GM23338 (cell line): Measurements from ENCODE around the gene ACOX1. TPM values are rescaled to one million over a fixed set of nuclear protein-coding genes. Genes with fewer than 3 reads are reported as not detected.

Experiments used
- ATAC-seq: fragments of 200-7000 bp; cut with Tn5 transposase; 3 replicates; pipeline ENCODE4 v1.9.1; 2020
- DNase-seq: peaks from one replicate; pipeline ENCODE4 v3.0.0-alpha.2; 2015; ENCODE audit warnings: low spot score
- H2AFZ ChIP-seq: fragments of 200-600 bp; sonication (generic); 2 replicates; pipeline ENCODE4 v1.8.0; 2016; ENCODE audit warnings: antibody characterized with exemption, mild to moderate bottlenecking, moderate library complexity
- H3F3A ChIP-seq: fragments of 200-600 bp; sonication (generic); replicated peaks from 2 replicates; pipeline ENCODE4 v1.8.0; 2017; ENCODE audit warnings: antibody characterized with exemption, mixed run types, low read depth
- H3K27ac ChIP-seq: fragments of 200-600 bp; sonication (generic); 2 replicates; pipeline ENCODE4 v1.6.1; 2016; ENCODE audit warnings: low read depth
- H3K27me3 ChIP-seq: fragments of 200-600 bp; sonication (generic); 2 replicates; pipeline ENCODE4 v1.8.0; 2016; ENCODE audit warnings: mild to moderate bottlenecking, mixed run types, moderate library complexity; ENCODE audit not compliant: insufficient read depth
- H3K36me3 ChIP-seq: fragments of 200-600 bp; sonication (generic); 2 replicates; pipeline ENCODE4 v1.8.0; 2016; ENCODE audit warnings: mild to moderate bottlenecking; ENCODE audit not compliant: insufficient read depth
- H3K4me1 ChIP-seq: fragments of 200-600 bp; sonication (generic); 2 replicates; pipeline ENCODE4 v1.8.0; 2016; ENCODE audit warnings: mild to moderate bottlenecking, moderate library complexity; ENCODE audit not compliant: insufficient read depth
- H3K4me2 ChIP-seq: fragments of 200-600 bp; sonication (generic); 2 replicates; pipeline ENCODE4 v1.7.1; 2017; ENCODE audit warnings: mixed run types
- H3K4me3 ChIP-seq: fragments of 200-600 bp; sonication (generic); 2 replicates; pipeline ENCODE4 v1.6.1; 2016; ENCODE audit warnings: mixed run types
- H3K79me2 ChIP-seq: fragments of 200-600 bp; sonication (generic); replicated peaks from 2 replicates; pipeline ENCODE4 v1.8.0; 2017; ENCODE audit warnings: mild to moderate bottlenecking; ENCODE audit not compliant: insufficient read depth
- H3K9me2 ChIP-seq: fragments of 200-600 bp; sonication (generic); 2 replicates; pipeline ENCODE4 v1.8.0; 2017; ENCODE audit not compliant: insufficient read depth
- H4K20me1 ChIP-seq: fragments of 200-600 bp; sonication (generic); replicated peaks from 2 replicates; pipeline ENCODE4 v1.8.0; 2017; ENCODE audit warnings: mild to moderate bottlenecking; ENCODE audit not compliant: insufficient read depth
- H3K27ac Mint-ChIP-seq: 2 replicates; pipeline ENCODE4 v1.8.0; 2020; ENCODE audit warnings: inconsistent platforms, mild to moderate bottlenecking, moderate library complexity, mixed read lengths
- H3K27me3 Mint-ChIP-seq: 3 replicates; pipeline ENCODE4 v1.8.0; 2022; ENCODE audit warnings: low read depth, mild to moderate bottlenecking, moderate library complexity, mixed read lengths, inconsistent platforms; ENCODE audit not compliant: insufficient read depth, poor library complexity
- H3K36me3 Mint-ChIP-seq: 3 replicates; pipeline ENCODE4 v1.8.0; 2021; ENCODE audit warnings: low read depth, mild to moderate bottlenecking, inconsistent platforms, moderate library complexity, mixed read lengths
- H3K4me1 Mint-ChIP-seq: 3 replicates; pipeline ENCODE4 v1.8.0; 2020; ENCODE audit warnings: mild to moderate bottlenecking, inconsistent platforms, mixed read lengths
- H3K4me3 Mint-ChIP-seq: 3 replicates; pipeline ENCODE4 v1.8.0; 2021; ENCODE audit warnings: moderate library complexity, mild to moderate bottlenecking, inconsistent platforms, mixed read lengths
- H3K9me3 Mint-ChIP-seq: 3 replicates; pipeline ENCODE4 v1.8.0; 2020; ENCODE audit warnings: moderate library complexity, mild to moderate bottlenecking, inconsistent platforms, mixed read lengths
- CTCF ChIP-seq, 2 experiments: fragments of 200-600 bp in 1 of 2; sonication (generic) in 1 of 2; conservative IDR thresholded peaks; 2 replicates each; pipeline versions ENCODE4 v1.5.1 to v1.6.1; 2016 to 2017; ENCODE audit warnings: antibody characterized with exemption in 2 of 2, low read depth in 2 of 2, mild to moderate bottlenecking in 2 of 2, moderate library complexity in 1 of 2
- STAT1 ChIP-seq: IDR thresholded peaks from one replicate; pipeline ENCODE4 v1.6.1; 2016; ENCODE audit warnings: antibody characterized with exemption; ENCODE audit not compliant: unreplicated experiment
- ZNF462 ChIP-seq: fragments of 250-450 bp; sonication (Bioruptor Pico); IDR thresholded peaks from 2 replicates; pipeline ENCODE4 v1.5.0; 2020; ENCODE audit warnings: mild to moderate bottlenecking, moderate library complexity
- polyA plus RNA-seq: library from polyadenylated mRNA; unstranded; fragments of >200 nt; fragmentation: Nextera tagmentation; extraction: Ambion mirVana; gene quantifications from 2 replicates; pipeline ENCODE4 v1.2.1, GENCODE V29; 2016
- total RNA-seq: library from RNA; depleted of rRNA; stranded (reverse); fragments of >200 nt; shearing (Covaris generic); gene quantifications from 2 replicates; pipeline ENCODE4 v1.2.3, GENCODE V29; 2014

Gene ACOX1
- total and polyA plus RNA-seq, 2 experiments from 2014 or later, result 12.8 to 32.9 TPM

- Mint-ChIP-seq H3K27ac (no peak overlapping the region), H3K9me3 (no peaks in the 10 kb centered on the region; the same call in 2 of the 3 replicates), H3K36me3 (no peaks in the 10 kb centered on the region; the same call in 2 of the 3 replicates), H3K4me3 (no peak overlapping the region), H3K27me3 (peaks cover 8% of the 10 kb centered on the region), H3K4me1 (peaks cover 3% of the 10 kb centered on the region; the same call in 2 of the 3 replicates)
- Histone ChIP-seq H3K27me3 (no peaks in the 10 kb centered on the region), H4K20me1 (no peaks in the 10 kb centered on the region), H3K4me3 (no peak overlapping the region), H3F3A (0 out of 2 replicates have a peak, but pooled peaks cover 6% of the 10 kb centered on the region), H3K4me2 (no peak overlapping the region), H3K36me3 (no peaks in the 10 kb centered on the region), H3K9me2 (no peaks in the 10 kb centered on the region), H2AFZ (no peak overlapping the region), H3K4me1 (no peaks in the 10 kb centered on the region), H3K27ac (no peak overlapping the region), H3K79me2 (no peaks in the 10 kb centered on the region)
- no peak for DNase-seq
- TF ChIP-seq CTCF (conservative IDR thresholded peaks at IDR 0.05; ENCODE audit: low read depth in 2 of 2) (peak in 1 of 2 experiments; percentile 16; a peak in 2 of 4 replicates), STAT1 (no peak)
- peak; percentile 12 for ATAC-seq
Measured at GRCh38 chr17:76014925-76015261, 35.9 kb upstream of the ACOX1 start.

GRCh38 chr17:76014100-76014924, 35.3 kb upstream of the ACOX1 start:
- Mint-ChIP-seq H3K4me1 (peaks cover 3% of the 10 kb centered on the region), H3K27ac (no peak overlapping the region), H3K9me3 (no peaks in the 10 kb centered on the region; the same call in 1 of the 3 replicates), H3K36me3 (no peaks in the 10 kb centered on the region; the same call in 2 of the 3 replicates), H3K27me3 (peaks cover 9% of the 10 kb centered on the region), H3K4me3 (no peak overlapping the region)
- H2AFZ ChIP-seq, result peak overlapping the region; percentile 90; the same call in 1 of the 2 replicates
- H3K27me3 ChIP-seq, result no peaks in the 10 kb centered on the region
- no peak overlapping the region for H3K4me2 ChIP-seq
- TF ChIP-seq CTCF (conservative IDR thresholded peaks at IDR 0.05; ENCODE audit: low read depth in 2 of 2), result peak; percentile 74 to 98
- no peak for TF ChIP-seq ZNF462 (CRISPR knock-in tag)
- H3K79me2 ChIP-seq, result no peaks in the 10 kb centered on the region
- H3F3A ChIP-seq, result 0 out of 2 replicates have a peak, but pooled peaks cover 6% of the 10 kb centered on the region
- ATAC-seq, result peak; percentile 97
- peak; percentile 96 for DNase-seq
- H3K4me1 ChIP-seq, result no peaks in the 10 kb centered on the region
- H3K9me2 ChIP-seq, result no peaks in the 10 kb centered on the region
- no peaks in the 10 kb centered on the region for H3K36me3 ChIP-seq
- no peak overlapping the region for H3K4me3 ChIP-seq
- H4K20me1 ChIP-seq, result no peaks in the 10 kb centered on the region
- H3K27ac ChIP-seq, result no peak overlapping the region
